Left lung (tissue), 10 donors: ENCODE data around the gene CLEC9A. TPM values are rescaled to one million over a fixed set of nuclear protein-coding genes. Genes with fewer than 3 reads are reported as not detected.

Experiments used
- ATAC-seq: fragments of 200-7000 bp; cut with Tn5 transposase; one replicate; pipeline ENCODE4 v1.9.1; 2020; ENCODE audit warnings: moderate library complexity
- DNase-seq, 4 donors: peaks; one replicate each; pipeline ENCODE4 v3.0.0-alpha.2; 2013 to 2020
- H3K27ac ChIP-seq, 2 donors: fragments of 200-600 bp; sonication (generic) in 1 of 2; one replicate each; pipeline versions ENCODE4 v1.5.0 to v1.8.0; 2020 to 2021
- H3K27me3 ChIP-seq, 2 donors: fragments of 200-600 bp; sonication (generic) in 1 of 2; one replicate each; pipeline versions ENCODE4 v1.5.0 to v1.8.0; 2020 to 2021
- H3K36me3 ChIP-seq, 2 donors: fragments of 200-600 bp; sonication (generic) in 1 of 2; one replicate each; pipeline versions ENCODE4 v1.5.0 to v1.8.0; 2020 to 2021
- H3K4me1 ChIP-seq, 2 donors: fragments of 200-600 bp; one replicate each; pipeline ENCODE4 v1.8.0; 2021
- H3K4me3 ChIP-seq, 2 donors: fragments of 200-600 bp; sonication (generic) in 1 of 2; one replicate each; pipeline versions ENCODE4 v1.5.0 to v1.8.0; 2020 to 2021; ENCODE audit warnings: mild to moderate bottlenecking in 1 of 2
- H3K9me3 ChIP-seq, 2 donors: fragments of 200-600 bp; sonication (generic) in 1 of 2; one replicate each; pipeline versions ENCODE4 v1.5.0 to v1.8.0; 2020 to 2021
- CTCF ChIP-seq, 2 donors: fragments of 200-600 bp; sonication (generic) in 1 of 2; IDR thresholded peaks; one replicate each; pipeline versions ENCODE4 v1.5.0 to v1.8.0; 2021; ENCODE audit warnings: antibody characterized with exemption in 2 of 2
- intact Hi-C, 2 donors: fragments of 100-400 bp; cut with DNase I; formaldehyde crosslinking; loops; one replicate each; pipeline versions ENCODE4 v1.11.2 to v1.14.2; 2022
- polyA plus RNA-seq, 6 donors: library from polyadenylated mRNA; unstranded; fragments of 120-200 nt; gene quantifications; one replicate each; pipeline ENCODE4 v1.2.1, GENCODE V29; 2013; ENCODE audit not compliant: insufficient read length in 6 of 6
- total RNA-seq, 2 donors: library from RNA; stranded (reverse); fragmentation: NEBNext Ultra II Directional; extraction: Animal tissue kit (Norgen Biotek cat#: 25700); gene quantifications; one replicate each; pipeline ENCODE4 v1.2.1, GENCODE V29; 2021
- donor health status: DM: no; HTN: yes; CAD: no.
- donor health status: DM: no; HTN: no; CAD: no.

Gene CLEC9A
- total and polyA plus RNA-seq, 8 donors, result 0.17 to 2.5 (median 2.2) TPM; not detected in 1

- intact Hi-C loops, result no loop called here
- TF ChIP-seq CTCF (IDR thresholded peaks at IDR 0.05), result no peak
- Histone ChIP-seq H3K27me3 (no peaks in the 10 kb centered on the region), H3K27ac (peak overlapping the region; percentile 76 to 89), H3K36me3 (no peaks in the 10 kb centered on the region), H3K9me3 (no peaks in the 10 kb centered on the region), H3K4me1 (peaks cover 0 to 43% of the 10 kb centered on the region in 2 donors), H3K4me3 (no peak overlapping the region)
- no peak for DNase-seq
- no peak for ATAC-seq
Measured at GRCh38 chr12:10069976-10070375, 39.5 kb downstream of the CLEC9A start.

GRCh38 chr12:10070380-10070779 is 39.9 kb downstream of the CLEC9A start:
- Histone ChIP-seq H3K4me1 (peaks cover 0 to 39% of the 10 kb centered on the region in 2 donors), H3K27me3 (no peaks in the 10 kb centered on the region), H3K27ac (peak overlapping the region in 1 of 2 donors; percentile 89), H3K36me3 (no peaks in the 10 kb centered on the region), H3K9me3 (no peaks in the 10 kb centered on the region), H3K4me3 (no peak overlapping the region)
- ATAC-seq, result no peak
- intact Hi-C loops, result no loop called here
- no peak for DNase-seq
- TF ChIP-seq CTCF (IDR thresholded peaks at IDR 0.05), result no peak

- Histone ChIP-seq H3K4me3 (no peak overlapping the region), H3K27ac (no peak overlapping the region), H3K9me3 (no peaks in the 10 kb centered on the region), H3K27me3 (no peaks in the 10 kb centered on the region), H3K36me3 (no peaks in the 10 kb centered on the region), H3K4me1 (peaks cover 0 to 28% of the 10 kb centered on the region in 2 donors)
- intact Hi-C loops, result no loop called here
- ATAC-seq (no peak), DNase-seq (no peak)
- no peak for TF ChIP-seq CTCF (IDR thresholded peaks at IDR 0.05)
Measured at GRCh38 chr12:10072131-10072530, 41.6 kb downstream of the CLEC9A start.

GRCh38 chr12:10073261-10073660 is 42.8 kb downstream of the CLEC9A start:
- ATAC-seq, result no peak
- no peak for TF ChIP-seq CTCF (IDR thresholded peaks at IDR 0.05)

GRCh38 chr12:10075451-10075850 is 45.0 kb downstream of the CLEC9A start:
- H3K9me3 ChIP-seq, result no peaks in the 10 kb centered on the region
- peaks cover 0 to 7% of the 10 kb centered on the region in 2 donors for H3K4me1 ChIP-seq
- H3K36me3 ChIP-seq, result peaks cover 0 to 5% of the 10 kb centered on the region in 2 donors
- H3K27me3 ChIP-seq, result no peaks in the 10 kb centered on the region
- no peak for TF ChIP-seq CTCF (IDR thresholded peaks at IDR 0.05)
- no peak overlapping the region for H3K4me3 ChIP-seq
- DNase-seq (no peak), ATAC-seq (no peak)
- intact Hi-C loops, result no loop called here
- no peak overlapping the region for H3K27ac ChIP-seq

More at GRCh38 chr12:10073261-10073660, 42.8 kb downstream of the CLEC9A start:
- Histone ChIP-seq H3K27me3 (no peaks in the 10 kb centered on the region), H3K27ac (no peak overlapping the region), H3K36me3 (no peaks in the 10 kb centered on the region), H3K9me3 (no peaks in the 10 kb centered on the region), H3K4me3 (no peak overlapping the region), H3K4me1 (peaks cover 0 to 17% of the 10 kb centered on the region in 2 donors)
- no peak for DNase-seq
- intact Hi-C loops, result no loop called here
